Measurements from ENCODE around the gene PPP1R27.

The PPP1R27 gene

GRCh38 chr17:81805707-81806460 is 29.0 kb downstream of the PPP1R27 start:
- Histone ChIP-seq H3K9ac (ENCODE audit: low read length) (no peak overlapping the region), H3K9me3 (ENCODE audit: control insufficient read depth, low read length) (peaks cover 3% of the 10 kb centered on the region), H3K27me3 (replicated peaks; ENCODE audit: control insufficient read depth, insufficient read depth, low read length) (peaks cover 51% of the 10 kb centered on the region), H3K36me3 (ENCODE audit: control insufficient read depth, insufficient read depth, low read length, severe bottlenecking) (no peaks in the 10 kb centered on the region), H3K4me1 (ENCODE audit: control insufficient read depth, insufficient read depth, low read length) (no peaks in the 10 kb centered on the region), H3K4me3 (ENCODE audit: low read length) (no peak overlapping the region)
- DNase-seq (ENCODE audit: low read depth): no peak

DNA sequence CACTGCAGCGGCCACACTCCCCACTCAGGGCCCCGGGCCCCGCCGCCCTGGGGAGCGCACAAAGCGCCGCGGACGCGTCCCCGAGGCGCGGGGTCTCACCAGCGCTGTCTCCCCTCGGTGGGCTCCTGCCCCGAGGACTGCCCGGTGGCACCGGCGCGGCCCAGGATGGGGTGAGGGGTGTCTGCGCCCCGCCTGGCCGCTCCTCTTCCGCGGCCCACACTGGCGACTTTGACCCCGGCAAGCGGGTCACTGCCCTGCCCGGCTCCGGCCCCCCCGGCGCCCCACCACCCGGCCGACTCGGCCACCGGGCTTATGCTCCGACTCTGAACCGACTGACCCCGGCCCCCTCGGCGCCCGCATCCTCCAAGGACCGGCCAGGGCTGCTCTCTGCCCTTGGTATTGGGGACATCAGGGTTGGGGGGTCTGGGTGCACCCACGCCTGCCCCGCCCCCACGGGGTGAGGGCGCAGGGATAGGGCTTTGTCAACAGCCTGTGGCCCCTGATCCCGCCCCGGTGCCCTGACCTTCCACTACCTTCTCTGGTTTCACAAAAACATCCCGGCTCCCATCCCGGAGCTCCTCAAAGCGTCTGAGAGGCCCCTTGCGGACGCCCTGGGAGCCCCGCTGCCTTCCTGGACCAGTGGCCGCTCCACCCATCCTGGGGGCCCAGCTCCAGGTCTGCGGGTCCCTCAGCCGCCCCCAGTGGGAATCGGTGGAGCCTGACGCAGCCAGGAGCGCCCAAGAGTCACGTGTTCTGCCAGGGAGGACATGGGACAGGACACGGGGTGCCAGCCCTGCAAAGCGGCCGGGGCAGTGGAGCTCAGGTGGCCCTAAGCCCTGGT is 30.1 kb downstream of the PPP1R27 start:
- Histone ChIP-seq H3K4me3 (ENCODE audit: low read length) (no peak overlapping the region), H3K27me3 (replicated peaks; ENCODE audit: control insufficient read depth, insufficient read depth, low read length) (peaks cover 49% of the 10 kb centered on the region), H3K36me3 (ENCODE audit: control insufficient read depth, insufficient read depth, low read length, severe bottlenecking) (no peaks in the 10 kb centered on the region), H3K9me3 (ENCODE audit: control insufficient read depth, low read length) (peaks cover 7% of the 10 kb centered on the region), H3K9ac (ENCODE audit: low read length) (no peak overlapping the region), H3K4me1 (ENCODE audit: control insufficient read depth, insufficient read depth, low read length) (no peaks in the 10 kb centered on the region)
- DNase-seq (ENCODE audit: low read depth): no peak

GRCh38 chr17:81803728-81804558 is 30.9 kb downstream of the PPP1R27 start, which contains the start of gene GCGR:
TSS of gene GCGR (plus strand) at chr17:81804150. CDS start at chr17:81809019, 4,869 bp downstream.
- Histone ChIP-seq H3K4me3 (ENCODE audit: low read length) (no peak within 1 kb of the TSS), H3K9me3 (ENCODE audit: control insufficient read depth, low read length) (peaks cover 8% of the 10 kb centered on the region), H3K9ac (ENCODE audit: low read length) (no peak within 1 kb of the TSS), H3K36me3 (ENCODE audit: control insufficient read depth, insufficient read depth, low read length, severe bottlenecking) (no peaks in the 10 kb centered on the region), H3K27me3 (replicated peaks; ENCODE audit: control insufficient read depth, insufficient read depth, low read length) (peaks cover 43% of the 10 kb centered on the region), H3K4me1 (ENCODE audit: control insufficient read depth, insufficient read depth, low read length) (no peaks in the 10 kb centered on the region)
- no peak for DNase-seq (ENCODE audit: low read depth)

DNA sequence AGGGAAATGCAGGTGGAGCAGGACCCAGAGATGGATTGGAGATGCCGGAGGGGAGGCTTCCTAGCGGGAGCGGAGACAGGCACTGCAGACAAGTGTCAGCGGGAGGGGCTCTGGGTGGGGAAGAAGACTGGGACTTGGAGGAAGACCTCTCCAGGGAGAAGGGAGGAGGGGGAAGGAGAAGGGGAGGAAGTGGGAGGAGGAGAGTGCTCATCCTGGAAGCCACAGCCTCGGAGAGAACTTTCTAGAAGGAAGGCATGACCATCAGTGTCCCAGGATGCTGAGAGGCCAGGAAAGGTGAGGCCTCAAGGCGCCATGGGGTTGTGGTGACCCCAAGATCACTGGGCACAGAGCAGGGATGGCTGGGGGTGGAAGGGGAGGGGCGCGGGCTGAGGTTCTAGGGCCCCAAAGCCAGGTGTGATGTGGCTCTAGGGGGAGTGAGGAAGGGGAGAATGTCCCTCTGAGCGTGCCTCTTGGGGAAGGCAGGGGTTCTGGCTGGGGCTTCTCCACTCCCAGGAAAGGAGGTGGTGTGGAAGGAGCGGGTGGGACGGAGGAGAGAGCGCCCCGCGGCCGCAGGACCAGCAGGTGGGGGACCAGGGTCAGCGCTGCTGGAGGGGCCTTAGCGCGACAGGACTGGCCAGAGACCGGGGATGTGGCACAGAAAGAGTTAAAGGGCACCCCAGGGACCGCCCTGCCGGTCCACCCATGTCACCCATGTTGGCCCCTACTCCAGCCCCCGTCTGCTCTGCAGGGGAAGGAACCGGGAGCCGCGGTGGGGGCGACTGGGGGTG is 31.8 kb downstream of the PPP1R27 start:
- Histone ChIP-seq H3K27me3 (replicated peaks; ENCODE audit: control insufficient read depth, insufficient read depth, low read length) (peaks cover 42% of the 10 kb centered on the region), H3K36me3 (ENCODE audit: control insufficient read depth, insufficient read depth, low read length, severe bottlenecking) (no peaks in the 10 kb centered on the region), H3K9me3 (ENCODE audit: control insufficient read depth, low read length) (peaks cover 6% of the 10 kb centered on the region), H3K9ac (ENCODE audit: low read length) (no peak overlapping the region), H3K4me3 (ENCODE audit: low read length) (no peak overlapping the region), H3K4me1 (ENCODE audit: control insufficient read depth, insufficient read depth, low read length) (no peaks in the 10 kb centered on the region)
- no peak for DNase-seq (ENCODE audit: low read depth)

DNA sequence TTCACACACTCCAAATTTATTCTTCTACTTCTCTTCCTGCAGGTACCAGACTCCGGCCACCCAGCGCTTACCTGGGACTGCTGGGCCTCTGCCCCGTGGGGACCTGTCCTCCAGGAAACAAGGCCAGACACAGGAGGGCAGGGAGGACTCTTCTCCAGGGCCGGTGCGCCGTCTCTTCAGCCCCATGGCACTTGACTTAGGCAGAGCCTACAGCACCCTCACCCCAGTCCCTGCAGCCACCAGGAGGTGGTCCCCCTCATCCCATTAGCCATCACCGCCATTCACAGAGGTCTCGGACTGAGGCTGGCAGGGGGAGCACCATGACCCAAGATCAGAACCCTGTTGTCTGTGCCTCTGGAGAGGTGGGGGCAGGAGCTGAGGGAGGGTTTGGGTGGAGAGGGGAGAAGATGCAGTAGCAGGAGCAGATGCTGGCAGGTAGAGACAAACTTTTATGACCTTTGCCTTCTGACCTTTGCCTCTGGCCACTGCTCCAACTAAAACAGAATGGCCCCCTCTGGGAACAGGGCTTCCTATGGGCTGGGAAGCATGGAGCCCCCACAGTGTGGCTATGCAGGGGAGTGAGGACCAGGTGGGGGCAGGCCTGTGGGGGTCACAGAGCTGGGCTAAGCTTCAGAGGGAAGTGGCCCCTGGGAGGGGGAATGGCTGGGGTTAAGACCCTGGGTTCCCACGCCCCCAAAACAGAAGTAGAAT is 32.6 kb downstream of the PPP1R27 start:
- Histone ChIP-seq H3K27me3 (replicated peaks; ENCODE audit: control insufficient read depth, insufficient read depth, low read length) (peaks cover 41% of the 10 kb centered on the region), H3K9ac (ENCODE audit: low read length) (no peak overlapping the region), H3K9me3 (ENCODE audit: control insufficient read depth, low read length) (peaks cover 6% of the 10 kb centered on the region), H3K4me1 (ENCODE audit: control insufficient read depth, insufficient read depth, low read length) (no peaks in the 10 kb centered on the region), H3K36me3 (ENCODE audit: control insufficient read depth, insufficient read depth, low read length, severe bottlenecking) (no peaks in the 10 kb centered on the region), H3K4me3 (ENCODE audit: low read length) (no peak overlapping the region)
- no peak for DNase-seq (ENCODE audit: low read depth)

- Histone ChIP-seq H3K9me3 (ENCODE audit: control insufficient read depth, low read length) (peaks cover 6% of the 10 kb centered on the region), H3K36me3 (ENCODE audit: control insufficient read depth, insufficient read depth, low read length, severe bottlenecking) (no peaks in the 10 kb centered on the region), H3K9ac (ENCODE audit: low read length) (no peak overlapping the region), H3K4me1 (ENCODE audit: control insufficient read depth, insufficient read depth, low read length) (no peaks in the 10 kb centered on the region), H3K4me3 (ENCODE audit: low read length) (no peak overlapping the region), H3K27me3 (replicated peaks; ENCODE audit: control insufficient read depth, insufficient read depth, low read length) (peaks cover 36% of the 10 kb centered on the region)
- no peak for DNase-seq (ENCODE audit: low read depth)
Observed at GRCh38 chr17:81801327-81801726, 33.5 kb downstream of the PPP1R27 start.

DNA sequence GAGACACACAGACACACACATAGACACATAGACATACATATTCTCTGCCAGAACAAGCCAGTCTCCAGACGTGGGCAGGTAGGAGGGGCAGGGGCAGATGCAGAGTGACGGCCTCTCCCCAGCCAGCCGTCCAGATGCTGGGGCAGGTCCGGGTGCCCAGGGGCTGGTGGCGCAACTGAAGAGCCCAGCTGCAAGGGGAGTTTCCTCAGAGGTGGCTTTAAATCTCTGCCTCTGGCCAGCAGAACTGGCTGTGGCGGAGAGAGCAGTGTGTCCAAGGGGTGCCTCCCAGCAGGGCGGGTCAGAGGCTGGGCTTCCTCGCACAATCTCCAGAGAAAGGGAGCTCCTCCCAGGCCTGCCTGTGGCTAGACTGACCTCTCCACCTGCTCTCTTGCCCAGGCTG is 40.3 kb downstream of the PPP1R27 start:
- Histone ChIP-seq H3K36me3 (ENCODE audit: control insufficient read depth, insufficient read depth, low read length, severe bottlenecking) (no peaks in the 10 kb centered on the region), H3K4me3 (ENCODE audit: low read length) (no peak overlapping the region), H3K27me3 (replicated peaks; ENCODE audit: control insufficient read depth, insufficient read depth, low read length) (peaks cover 17% of the 10 kb centered on the region), H3K9ac (ENCODE audit: low read length) (no peak overlapping the region), H3K9me3 (ENCODE audit: control insufficient read depth, low read length) (no peaks in the 10 kb centered on the region), H3K4me1 (ENCODE audit: control insufficient read depth, insufficient read depth, low read length) (no peaks in the 10 kb centered on the region)
- no peak for DNase-seq (ENCODE audit: low read depth)

- Histone ChIP-seq H3K27me3 (replicated peaks; ENCODE audit: control insufficient read depth, insufficient read depth, low read length) (peaks cover 17% of the 10 kb centered on the region), H3K9ac (ENCODE audit: low read length) (no peak overlapping the region), H3K4me3 (ENCODE audit: low read length) (no peak overlapping the region), H3K4me1 (ENCODE audit: control insufficient read depth, insufficient read depth, low read length) (no peaks in the 10 kb centered on the region), H3K36me3 (ENCODE audit: control insufficient read depth, insufficient read depth, low read length, severe bottlenecking) (no peaks in the 10 kb centered on the region), H3K9me3 (ENCODE audit: control insufficient read depth, low read length) (no peaks in the 10 kb centered on the region)
- DNase-seq (ENCODE audit: low read depth): no peak
Observed at GRCh38 chr17:81794074-81794476, 40.8 kb downstream of the PPP1R27 start.

GRCh38 chr17:81792675-81793615 is 41.9 kb downstream of the PPP1R27 start:
- H3K36me3 ChIP-seq (ENCODE audit: control insufficient read depth, insufficient read depth, low read length, severe bottlenecking): no peaks in the 10 kb centered on the region
- DNase-seq (ENCODE audit: low read depth): no peak
- no peaks in the 10 kb centered on the region for H3K9me3 ChIP-seq (ENCODE audit: control insufficient read depth, low read length)
- no peak overlapping the region for H3K9ac ChIP-seq (ENCODE audit: low read length)
- no peaks in the 10 kb centered on the region for H3K4me1 ChIP-seq (ENCODE audit: control insufficient read depth, insufficient read depth, low read length)
- no peak overlapping the region for H3K4me3 ChIP-seq (ENCODE audit: low read length)
- peaks cover 17% of the 10 kb centered on the region for H3K27me3 ChIP-seq (replicated peaks; ENCODE audit: control insufficient read depth, insufficient read depth, low read length)

Measured in adipocyte (in vitro differentiated cells).